GM12891 (cell line): Measurements from ENCODE around the gene NEDD9.

Experiments used
- POLR2A ChIP-seq: IDR thresholded peaks from 2 replicates; pipeline ENCODE4 v1.6.1; 2011; ENCODE audit warnings: low read depth, low read length, control low read depth
- POLR2AphosphoS5 ChIP-seq: IDR thresholded peaks from 2 replicates; pipeline ENCODE4 v1.6.1; 2011; ENCODE audit warnings: low read depth, low read length, control low read depth
- TAF1 ChIP-seq: IDR thresholded peaks from 2 replicates; pipeline ENCODE4 v1.6.1; 2011; ENCODE audit warnings: low read depth, low read length, control low read depth

- TF ChIP-seq POLR2A: no peak
- TF ChIP-seq TAF1: no peak
- TF ChIP-seq POLR2AphosphoS5: no peak
Observed at GRCh38 chr6:11151488-11151887, 81.0 kb downstream of the NEDD9 start.
